ENCODE data around the gene SRD5A1.

- TF ChIP-seq EZH2 (IDR thresholded peaks at IDR 0.05) (no peak), POLR2AphosphoS5 (IDR thresholded peaks at IDR 0.05; ENCODE audit: borderline replicate concordance, low read depth, low read length) (no peak), FOXP2 (optimal IDR thresholded peaks at IDR 0.05; ENCODE audit: control extremely low read depth, extremely low read length, insufficient read depth) (no peak)
Measured at GRCh38 chr5:6673031-6673430, 39.8 kb downstream of the SRD5A1 start.

Measured in SK-N-MC (cell line).